NCI-H460 (cell line): Measurements from ENCODE around the gene MEF2D. TPM values are rescaled to one million over a fixed set of nuclear protein-coding genes. Genes with fewer than 3 reads are reported as not detected.

Experiments used
- DNase-seq: peaks from one replicate; pipeline ENCODE4 v3.0.0-alpha.2; 2016; ENCODE audit warnings: low read depth; ENCODE audit errors: extremely low read depth
- total RNA-seq: library from RNA; depleted of rRNA; stranded (reverse); fragments of >200 nt; shearing (Covaris generic); gene quantifications from 2 replicates; pipeline ENCODE4 v1.2.3, GENCODE V29; 2014

The MEF2D gene
- total RNA-seq, 1 experiment from 2014 or later, result 23.8 TPM

DNA sequence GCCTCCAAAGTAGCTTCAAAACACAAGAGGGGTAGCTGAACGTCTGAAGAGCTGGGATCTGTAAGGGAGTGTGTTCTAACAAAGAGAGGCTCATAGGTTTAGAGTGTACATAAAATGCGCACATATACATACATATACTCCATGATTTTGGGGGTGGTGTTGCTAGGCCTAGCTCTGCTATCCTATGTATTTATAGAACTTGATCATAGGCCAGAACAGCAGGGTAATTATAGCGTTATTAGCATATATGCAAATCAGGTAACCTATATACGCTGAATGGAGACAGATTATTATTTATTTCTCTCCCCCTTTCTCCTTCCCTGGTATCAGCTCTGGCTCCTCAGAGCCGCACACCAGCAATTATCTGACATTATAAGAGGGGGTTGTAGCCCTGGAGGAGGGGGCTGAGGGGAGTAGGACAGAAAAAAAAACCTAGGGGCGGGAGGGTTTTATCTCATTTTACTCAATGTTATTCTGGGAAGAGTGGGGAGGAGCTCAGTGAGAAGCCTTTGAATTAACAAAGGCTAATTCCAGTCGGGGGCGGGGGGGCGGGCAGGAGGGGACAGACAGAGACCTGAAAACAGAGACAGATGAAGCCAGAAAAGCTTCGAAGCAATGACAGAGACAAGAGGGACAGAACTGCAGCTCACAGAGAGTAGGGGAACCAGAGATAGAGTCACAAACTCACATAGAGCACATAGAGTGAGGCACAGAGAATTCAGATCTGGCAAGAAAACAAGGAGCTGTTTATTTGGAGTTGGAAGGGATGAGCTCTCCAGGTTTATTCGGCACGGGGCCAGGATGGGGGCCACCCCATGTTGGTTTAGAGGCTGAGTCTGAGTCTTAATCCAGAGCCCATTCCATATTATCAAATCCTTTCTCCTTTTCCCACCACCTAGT, 68.6 kb downstream of the MEF2D start:
- no peak for DNase-seq

DNA sequence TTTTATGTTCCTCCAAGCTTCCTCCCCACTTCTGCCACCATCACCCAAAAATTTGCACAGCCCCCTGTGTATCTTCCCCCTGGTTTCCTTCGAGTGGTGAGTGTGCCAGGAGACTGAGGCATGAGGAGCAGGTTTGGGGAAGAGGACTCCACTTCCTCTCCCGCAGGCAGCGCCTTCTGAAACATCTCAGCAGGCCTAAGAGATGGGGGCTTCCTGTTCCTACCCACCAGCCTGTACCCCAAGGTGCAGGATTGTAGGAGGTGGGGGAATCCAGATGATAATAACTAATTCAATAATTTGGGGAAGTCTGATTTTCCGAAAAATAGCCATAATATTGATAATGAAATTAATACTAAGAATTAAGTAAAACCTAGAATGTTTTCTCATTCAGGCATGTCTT, 69.2 kb downstream of the MEF2D start:
- no peak for DNase-seq

GRCh38 chr1:156430866-156431265, 69.7 kb downstream of the MEF2D start:
- no peak for DNase-seq

DNA sequence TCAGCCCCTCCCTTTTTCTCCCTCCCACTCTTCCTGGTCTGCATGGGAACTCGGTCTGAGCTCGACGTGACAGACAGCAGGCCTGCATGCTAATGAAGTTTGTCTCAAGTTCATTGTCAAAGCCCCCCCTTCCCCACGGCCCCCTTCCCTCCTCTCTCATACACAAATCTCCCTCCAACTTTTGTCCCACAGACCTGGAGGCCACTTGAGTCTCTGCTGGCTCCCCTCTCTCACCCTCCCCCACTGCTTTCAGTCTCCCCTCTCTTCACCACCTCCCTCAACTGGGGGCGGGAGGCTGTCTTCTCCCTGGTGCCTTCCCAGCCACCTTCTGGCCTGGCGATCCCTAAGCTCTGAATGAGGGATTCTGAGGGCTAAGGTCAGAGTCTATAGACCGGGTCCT, 70.3 kb downstream of the MEF2D start:
- no peak for DNase-seq

DNA sequence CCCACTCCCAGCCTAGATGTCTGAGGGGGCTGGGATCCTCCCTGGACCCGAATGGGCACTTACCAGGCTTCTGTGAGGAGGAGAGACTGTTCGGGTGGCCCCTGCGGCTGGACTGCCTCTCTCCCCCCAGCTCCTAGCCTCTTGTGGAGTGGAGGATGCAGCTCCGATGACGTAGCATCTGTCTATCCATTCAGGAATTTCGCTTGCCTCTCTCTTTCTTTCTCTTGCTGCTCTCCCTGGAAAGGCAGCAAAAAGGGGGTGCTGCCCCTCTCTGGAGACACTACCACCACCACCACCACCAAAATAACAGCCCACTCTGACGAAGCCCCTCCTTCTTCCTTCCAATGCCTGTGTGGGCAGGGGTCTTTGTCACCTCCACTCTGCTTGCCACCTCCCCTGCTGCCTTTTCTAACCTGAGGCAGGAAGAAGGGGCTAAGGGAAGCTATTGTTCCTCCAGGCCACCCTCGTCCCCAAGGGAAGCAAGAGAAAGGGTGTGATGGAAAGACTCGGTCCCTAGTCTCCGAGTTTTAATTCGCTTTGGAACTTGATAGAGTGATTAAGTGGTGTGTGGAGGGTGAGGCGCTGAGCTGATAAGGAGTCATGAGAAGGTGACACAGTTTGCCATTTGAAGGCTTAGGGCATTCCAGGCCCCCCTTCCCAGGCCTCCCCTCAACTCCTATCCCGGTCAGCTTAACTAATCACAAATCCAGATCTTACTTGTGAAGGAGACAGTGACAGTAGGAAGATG, 71.1 kb downstream of the MEF2D start:
- DNase-seq, result no peak

DNA sequence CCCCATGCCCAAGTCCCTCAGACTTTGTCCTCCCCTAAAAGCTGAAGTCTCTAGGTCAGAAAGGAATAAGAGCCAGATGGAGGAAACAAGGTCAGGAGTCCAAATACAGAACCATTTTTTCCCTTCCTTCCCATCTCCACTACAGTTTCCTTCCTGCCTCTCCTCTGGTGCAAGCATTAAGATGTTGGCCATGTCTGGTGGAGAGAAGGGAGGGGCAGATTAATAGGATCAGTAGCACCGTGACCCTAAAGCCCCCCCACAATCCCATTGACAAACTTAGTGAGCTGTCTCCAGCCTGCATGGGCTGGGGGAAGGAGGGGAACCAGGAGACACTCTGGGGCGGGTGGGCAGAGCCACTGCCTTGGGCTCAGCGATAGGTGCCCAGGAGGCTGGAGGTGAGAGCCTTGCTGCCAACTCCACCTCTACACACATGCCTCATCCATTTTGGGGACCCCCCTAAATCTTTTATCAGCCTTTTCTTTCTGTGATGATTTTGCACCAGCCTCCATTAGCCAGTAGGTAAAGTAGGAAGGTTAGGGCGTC, 71.8 kb downstream of the MEF2D start:
- no peak for DNase-seq

DNA sequence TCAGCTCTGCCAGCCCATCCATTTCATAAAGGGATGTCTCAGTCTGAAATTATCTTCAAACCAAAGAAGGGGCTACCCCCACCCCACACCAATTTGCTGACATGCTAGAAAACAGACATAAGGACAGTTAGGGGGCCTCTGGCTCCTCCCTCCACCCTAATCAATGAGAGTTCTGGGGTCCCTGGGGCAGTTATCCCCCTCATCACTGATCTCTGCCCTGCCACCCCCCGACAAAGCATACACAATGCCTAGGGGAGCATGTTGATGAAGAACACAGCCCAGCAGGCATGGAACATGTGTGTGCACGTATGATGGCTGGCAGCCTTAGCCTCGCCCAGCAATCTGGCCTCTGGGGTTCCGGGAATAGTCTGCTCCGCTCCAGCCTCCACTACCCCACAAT, 72.6 kb downstream of the MEF2D start:
- no peak for DNase-seq

- no peak for DNase-seq
Measured at GRCh38 chr1:156425943-156426342, 74.6 kb downstream of the MEF2D start.

DNA sequence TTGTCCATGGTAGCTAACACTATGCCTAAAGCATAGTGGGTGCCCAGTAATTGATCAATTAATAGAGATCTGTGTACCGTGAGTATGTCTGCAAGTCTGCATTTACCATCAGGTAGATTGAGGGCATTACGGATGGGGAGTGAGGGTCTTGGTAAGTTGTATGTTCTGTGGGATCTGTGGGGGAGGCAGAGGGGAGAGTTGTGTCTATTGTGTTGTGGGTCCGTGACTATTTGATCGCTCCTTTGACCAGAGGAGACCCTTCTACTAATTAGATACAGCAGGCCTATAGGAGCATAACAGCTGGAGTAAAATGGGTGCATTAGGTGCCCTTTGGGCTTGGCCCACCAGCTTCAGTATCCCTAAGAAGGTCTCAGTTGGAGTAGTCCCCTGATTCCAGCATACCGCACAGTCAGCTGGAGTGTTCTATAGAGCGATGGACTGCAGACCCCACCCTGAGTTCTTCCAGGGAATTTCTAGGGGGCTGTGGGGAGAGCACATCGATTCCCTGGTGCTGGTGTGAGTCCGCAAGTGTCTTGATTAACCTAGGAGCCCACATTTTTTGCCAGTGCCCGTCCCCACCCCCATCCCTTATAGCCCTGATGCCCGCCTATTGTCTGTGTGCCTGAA, 75.7 kb downstream of the MEF2D start:
- no peak for DNase-seq

GRCh38 chr1:156423422-156424352, 76.9 kb downstream of the MEF2D start:
- DNase-seq, result no peak

GRCh38 chr1:156422602-156423091, 77.9 kb downstream of the MEF2D start:
- DNase-seq, result no peak

- no peak for DNase-seq
Measured at GRCh38 chr1:156421939-156422601, 78.5 kb downstream of the MEF2D start.

GRCh38 chr1:156421062-156421938, 79.3 kb downstream of the MEF2D start:
- DNase-seq, result peak; percentile 93

DNA sequence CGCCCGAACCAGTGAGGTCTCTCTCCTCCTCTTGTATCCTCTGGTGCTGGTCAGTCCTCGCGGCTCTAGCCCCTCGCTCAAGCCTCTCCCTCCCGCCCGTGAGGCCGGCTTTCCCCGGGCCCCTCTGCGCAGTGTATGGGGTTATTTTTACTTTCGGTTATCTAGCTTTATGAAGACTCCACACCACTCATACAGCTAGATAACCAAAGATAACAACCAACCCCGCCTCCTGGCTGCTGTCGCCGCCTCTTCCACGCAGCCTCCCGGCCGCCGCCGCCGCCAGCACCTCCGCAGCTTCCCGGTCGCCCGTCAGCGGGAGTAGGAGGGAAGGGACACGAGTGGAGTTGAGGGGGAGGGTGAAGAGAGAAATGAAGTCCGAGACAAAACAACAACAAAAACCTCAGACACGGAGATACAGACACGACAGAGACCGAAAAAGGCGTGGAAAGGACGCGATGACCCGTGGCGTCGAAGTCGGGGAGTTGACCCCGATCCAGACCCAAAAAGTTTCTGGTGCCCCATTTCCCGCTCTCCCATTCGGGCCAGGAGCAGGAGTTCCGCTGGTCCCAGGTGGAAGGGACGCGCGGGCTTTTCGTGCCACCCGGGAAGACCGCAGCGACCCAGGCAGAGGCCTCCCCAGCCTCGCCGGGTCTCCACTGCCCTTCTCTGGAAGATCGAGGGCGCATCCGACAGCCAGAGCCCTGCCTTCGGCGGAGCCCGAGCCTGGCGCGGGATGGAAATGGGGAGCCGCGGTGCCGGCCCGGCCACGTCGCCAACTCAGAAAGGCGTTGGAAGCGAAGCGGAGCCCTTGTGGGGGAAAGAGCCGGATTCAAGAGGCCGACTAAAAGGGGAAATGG, 80.1 kb downstream of the MEF2D start:
- no peak for DNase-seq

DNA sequence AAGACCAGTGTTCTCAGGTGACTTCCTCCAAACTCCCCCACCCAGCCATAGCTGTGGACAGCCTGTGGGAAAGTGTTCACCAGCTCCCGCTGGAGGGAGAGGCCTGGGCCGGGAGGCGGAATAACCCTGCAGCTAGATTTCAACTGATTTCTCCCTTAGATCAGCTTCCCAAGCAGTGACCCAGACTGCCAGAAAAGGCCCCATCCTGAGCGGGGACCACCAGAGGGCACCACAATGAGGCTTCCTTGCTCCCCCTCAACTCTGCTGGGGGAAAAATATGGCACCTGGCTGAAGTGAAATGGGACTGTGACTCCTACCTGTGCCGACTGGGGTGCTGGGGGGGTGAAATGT, 80.7 kb downstream of the MEF2D start:
- no peak for DNase-seq

GRCh38 chr1:156418416-156419070, 82.0 kb downstream of the MEF2D start:
- DNase-seq, result no peak

GRCh38 chr1:156417401-156418020, 83.1 kb downstream of the MEF2D start:
- DNase-seq, result no peak
